ENCODE measurements around the gene PTCH1.

The PTCH1 gene

GRCh38 chr9:95511952-95512708 lies 4.6 kb downstream of the PTCH1 start:
- 0 to 1% methylated on average over 21 to 24 of the region's 30 CpGs for WGBS, 2 experiments (ENCODE audit: insufficient coverage in 2 of 2)
- Histone ChIP-seq H3K4me3 (ENCODE audit: extremely low read depth, insufficient read depth, low read length, poor library complexity, severe bottlenecking) (peak overlapping the region; percentile 81), H3K9me3 (ENCODE audit: control insufficient read depth, low read length) (no peaks in the 10 kb centered on the region), H3K27ac (ENCODE audit: low read depth, low read length, severe bottlenecking) (peak overlapping the region; percentile 98), H3K36me3 (ENCODE audit: control insufficient read depth, insufficient read depth, low read length) (no peaks in the 10 kb centered on the region), H3K4me1 (ENCODE audit: control insufficient read depth, insufficient read depth, low read length, poor library complexity, severe bottlenecking) (peaks cover 18% of the 10 kb centered on the region)

DNA sequence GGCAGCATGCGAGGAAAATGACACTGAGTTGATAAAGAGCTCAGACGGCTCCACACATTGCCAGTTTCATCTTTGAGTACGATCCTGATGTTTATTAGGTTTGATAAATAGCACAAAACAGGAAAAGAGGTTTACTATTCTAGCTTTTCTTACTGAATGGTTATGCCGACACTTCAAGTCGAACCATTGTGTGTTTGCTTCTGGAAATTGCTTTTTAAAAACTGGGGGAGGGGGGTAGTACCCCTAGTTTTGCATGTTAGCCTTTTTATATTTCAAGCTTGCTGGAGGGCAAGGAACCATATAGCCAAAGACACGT lies 5.2 kb downstream of the PTCH1 start:
- 0% methylated on average over 5 of the region's 6 CpGs for WGBS, 2 experiments (ENCODE audit: insufficient coverage in 2 of 2)
- peak overlapping the region; percentile 98 for H3K27ac ChIP-seq (ENCODE audit: low read depth, low read length, severe bottlenecking)
- H3K4me1 ChIP-seq (ENCODE audit: control insufficient read depth, insufficient read depth, low read length, poor library complexity, severe bottlenecking): peaks cover 18% of the 10 kb centered on the region
- no peaks in the 10 kb centered on the region for H3K9me3 ChIP-seq (ENCODE audit: control insufficient read depth, low read length)
- peak overlapping the region; percentile 81 for H3K4me3 ChIP-seq (ENCODE audit: extremely low read depth, insufficient read depth, low read length, poor library complexity, severe bottlenecking)
- H3K36me3 ChIP-seq (ENCODE audit: control insufficient read depth, insufficient read depth, low read length): no peaks in the 10 kb centered on the region

GRCh38 chr9:95510709-95511615 lies 5.8 kb downstream of the PTCH1 start:
- Histone ChIP-seq H3K4me1 (ENCODE audit: control insufficient read depth, insufficient read depth, low read length, poor library complexity, severe bottlenecking) (peaks cover 18% of the 10 kb centered on the region), H3K36me3 (ENCODE audit: control insufficient read depth, insufficient read depth, low read length) (no peaks in the 10 kb centered on the region), H3K27ac (ENCODE audit: low read depth, low read length, severe bottlenecking) (peak overlapping the region; percentile 98), H3K9me3 (ENCODE audit: control insufficient read depth, low read length) (no peaks in the 10 kb centered on the region), H3K4me3 (ENCODE audit: extremely low read depth, insufficient read depth, low read length, poor library complexity, severe bottlenecking) (peak overlapping the region; percentile 81)
- 0% methylated on average over 78 to 80 of the region's 102 CpGs for WGBS, 2 experiments (ENCODE audit: insufficient coverage in 2 of 2)

- peaks cover 18% of the 10 kb centered on the region for H3K4me1 ChIP-seq (ENCODE audit: control insufficient read depth, insufficient read depth, low read length, poor library complexity, severe bottlenecking)
Measured at GRCh38 chr9:95509851-95510708, 6.7 kb downstream of the PTCH1 start.

DNA sequence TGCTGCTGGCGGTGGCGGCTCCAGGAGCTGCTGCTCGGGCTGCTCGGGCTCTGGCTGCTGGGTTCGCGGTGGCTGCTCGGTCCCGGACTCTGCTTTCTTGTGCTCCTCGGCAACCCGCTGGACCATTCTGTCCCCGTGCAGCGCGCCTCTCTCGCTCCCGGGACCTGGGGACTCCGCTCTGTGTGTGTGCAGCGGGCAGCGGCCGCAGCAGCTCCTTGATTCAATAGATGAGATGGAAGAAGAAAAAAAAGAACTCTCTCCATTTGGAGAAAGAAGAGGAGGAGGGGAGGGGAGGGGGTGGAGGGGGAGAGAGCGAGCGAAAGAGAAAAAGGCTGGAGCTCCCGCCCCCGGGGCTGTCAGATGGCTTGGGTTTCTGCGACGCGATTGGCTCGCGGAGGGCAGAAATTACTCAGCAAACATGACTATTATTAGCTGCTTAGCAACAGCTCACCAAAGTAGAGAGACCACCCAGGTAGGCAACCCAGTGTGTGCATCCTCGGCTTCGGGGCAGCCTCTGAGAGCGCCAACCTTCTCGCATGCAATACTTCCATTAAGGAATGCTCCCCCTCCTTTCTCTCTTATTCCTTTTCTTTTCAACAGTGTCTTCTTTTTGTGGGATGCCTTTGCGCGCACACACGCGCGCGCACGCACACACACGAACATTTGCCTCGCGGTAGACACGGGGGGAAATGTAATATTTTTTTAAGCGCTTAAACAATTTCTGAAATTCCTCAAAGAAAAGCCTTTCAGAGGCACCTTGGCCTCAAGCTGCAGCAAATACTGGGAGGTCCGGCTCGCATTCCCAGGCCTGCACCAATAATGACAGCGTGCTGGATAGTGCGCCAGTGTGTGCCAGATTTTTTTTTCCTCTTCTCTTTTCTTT lies 7.6 kb downstream of the PTCH1 start:
- H3K36me3 ChIP-seq (ENCODE audit: control insufficient read depth, insufficient read depth, low read length): no peaks in the 10 kb centered on the region
- H3K4me3 ChIP-seq (ENCODE audit: extremely low read depth, insufficient read depth, low read length, poor library complexity, severe bottlenecking): peak overlapping the region; percentile 81

More at GRCh38 chr9:95509851-95510708, 6.7 kb downstream of the PTCH1 start:
- Histone ChIP-seq H3K4me3 (ENCODE audit: extremely low read depth, insufficient read depth, low read length, poor library complexity, severe bottlenecking) (peak overlapping the region; percentile 81), H3K9me3 (ENCODE audit: control insufficient read depth, low read length) (no peaks in the 10 kb centered on the region), H3K27ac (ENCODE audit: low read depth, low read length, severe bottlenecking) (peak overlapping the region; percentile 98), H3K36me3 (ENCODE audit: control insufficient read depth, insufficient read depth, low read length) (no peaks in the 10 kb centered on the region)
- WGBS, 2 experiments (ENCODE audit: insufficient coverage in 2 of 2): 0 to 1% methylated on average over 13 to 18 of the region's 38 CpGs

DNA sequence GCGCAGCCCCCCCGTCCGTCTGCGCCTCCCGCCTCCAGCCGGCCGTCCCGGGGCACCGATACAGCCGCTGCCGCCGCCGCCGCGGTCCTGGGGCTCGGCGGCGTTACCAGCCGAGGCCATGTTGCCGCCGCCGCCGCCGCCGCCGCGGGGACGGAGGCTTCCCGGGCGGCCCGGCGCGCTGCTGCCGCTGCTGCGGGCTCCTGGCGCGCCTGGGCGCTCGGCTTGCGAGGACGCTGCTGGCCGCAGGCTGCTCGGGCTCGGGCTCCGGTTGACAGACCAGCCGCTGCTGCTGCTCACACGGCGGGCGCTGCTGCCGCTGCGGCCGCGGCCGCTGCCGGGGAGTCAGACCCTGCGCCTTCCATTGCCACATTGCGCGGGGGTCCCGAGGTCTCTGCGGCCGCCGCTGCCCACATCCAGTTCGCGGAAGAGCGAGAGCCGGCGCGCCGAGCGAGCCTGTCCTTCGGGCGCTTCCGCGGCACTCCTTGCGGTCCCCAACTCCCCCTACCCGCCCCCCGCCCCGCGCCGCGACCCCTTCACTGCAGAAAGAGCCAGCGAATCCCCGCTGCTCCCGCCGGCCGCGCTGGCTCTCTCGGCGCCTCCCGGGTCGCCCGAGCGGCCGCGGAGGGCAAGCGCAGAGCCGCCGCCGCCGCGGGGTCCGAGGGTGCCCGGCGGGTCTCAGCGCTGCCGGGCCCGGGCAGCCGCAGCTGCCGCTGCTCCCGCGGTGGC lies 8.4 kb downstream of the PTCH1 start:
- Histone ChIP-seq H3K9me3 (ENCODE audit: control insufficient read depth, low read length) (no peaks in the 10 kb centered on the region), H3K27ac (ENCODE audit: low read depth, low read length, severe bottlenecking) (peak overlapping the region; percentile 98)
- 0 to 1% methylated on average over 81 to 97 of the region's 111 CpGs for WGBS, 2 experiments (ENCODE audit: insufficient coverage in 2 of 2)

More for the DNA sequence above, 7.6 kb downstream of the PTCH1 start:
- peak overlapping the region; percentile 98 for H3K27ac ChIP-seq (ENCODE audit: low read depth, low read length, severe bottlenecking)
- H3K4me1 ChIP-seq (ENCODE audit: control insufficient read depth, insufficient read depth, low read length, poor library complexity, severe bottlenecking): peaks cover 24% of the 10 kb centered on the region
- H3K9me3 ChIP-seq (ENCODE audit: control insufficient read depth, low read length): no peaks in the 10 kb centered on the region
- WGBS, 2 experiments (ENCODE audit: insufficient coverage in 2 of 2): 0% methylated on average over 27 to 32 of the region's 48 CpGs

DNA sequence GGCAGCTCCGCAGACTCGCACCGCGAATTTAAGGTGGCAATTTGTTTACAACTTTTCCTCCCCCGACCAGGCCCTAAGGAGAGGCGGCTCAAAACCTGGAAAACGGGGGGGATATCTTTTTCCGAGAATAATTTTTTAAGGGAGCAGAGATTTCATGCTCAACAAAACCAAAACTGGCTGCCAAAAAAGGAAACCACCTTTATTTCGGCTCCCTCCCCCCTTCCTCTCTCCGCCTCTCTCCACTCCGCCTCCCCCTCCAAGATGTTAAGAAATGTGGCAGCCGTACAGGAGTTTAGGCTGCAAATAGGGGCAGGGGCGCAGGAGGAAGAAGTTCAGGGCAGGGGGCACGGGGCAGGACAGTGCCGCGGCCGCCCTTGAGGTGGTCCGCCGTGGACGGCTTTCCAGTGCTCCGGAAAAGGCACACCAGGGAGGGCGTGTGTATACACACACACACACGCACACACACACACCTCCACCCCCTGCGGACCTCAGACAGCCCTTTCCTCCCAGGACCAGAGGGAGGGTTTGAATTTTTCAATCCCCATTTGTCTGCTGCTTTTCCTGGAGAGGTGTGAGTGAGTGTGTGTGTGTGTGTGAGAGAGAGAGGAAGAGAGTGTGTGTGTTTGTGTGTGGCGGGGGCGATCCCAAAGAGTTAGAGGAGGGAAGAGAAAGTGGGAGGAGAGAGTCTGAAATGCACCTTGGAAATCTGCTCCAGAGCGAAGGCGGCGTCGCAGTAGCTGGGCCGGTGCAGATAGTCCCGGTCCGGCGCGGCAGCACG lies 9.1 kb downstream of the PTCH1 start:
- Histone ChIP-seq H3K4me3 (ENCODE audit: extremely low read depth, insufficient read depth, low read length, poor library complexity, severe bottlenecking) (peak overlapping the region; percentile 81), H3K27ac (ENCODE audit: low read depth, low read length, severe bottlenecking) (peak overlapping the region; percentile 89), H3K4me1 (ENCODE audit: control insufficient read depth, insufficient read depth, low read length, poor library complexity, severe bottlenecking) (peaks cover 16% of the 10 kb centered on the region), H3K36me3 (ENCODE audit: control insufficient read depth, insufficient read depth, low read length) (peaks cover 8% of the 10 kb centered on the region), H3K9me3 (ENCODE audit: control insufficient read depth, low read length) (no peaks in the 10 kb centered on the region)
- WGBS, 2 experiments (ENCODE audit: insufficient coverage in 2 of 2): 0% methylated on average over 11 to 12 of the region's 36 CpGs

More for the DNA sequence above, 8.4 kb downstream of the PTCH1 start:
- Histone ChIP-seq H3K4me1 (ENCODE audit: control insufficient read depth, insufficient read depth, low read length, poor library complexity, severe bottlenecking) (peaks cover 19% of the 10 kb centered on the region), H3K4me3 (ENCODE audit: extremely low read depth, insufficient read depth, low read length, poor library complexity, severe bottlenecking) (peak overlapping the region; percentile 81), H3K36me3 (ENCODE audit: control insufficient read depth, insufficient read depth, low read length) (peaks cover under 1% of the 10 kb centered on the region)

DNA sequence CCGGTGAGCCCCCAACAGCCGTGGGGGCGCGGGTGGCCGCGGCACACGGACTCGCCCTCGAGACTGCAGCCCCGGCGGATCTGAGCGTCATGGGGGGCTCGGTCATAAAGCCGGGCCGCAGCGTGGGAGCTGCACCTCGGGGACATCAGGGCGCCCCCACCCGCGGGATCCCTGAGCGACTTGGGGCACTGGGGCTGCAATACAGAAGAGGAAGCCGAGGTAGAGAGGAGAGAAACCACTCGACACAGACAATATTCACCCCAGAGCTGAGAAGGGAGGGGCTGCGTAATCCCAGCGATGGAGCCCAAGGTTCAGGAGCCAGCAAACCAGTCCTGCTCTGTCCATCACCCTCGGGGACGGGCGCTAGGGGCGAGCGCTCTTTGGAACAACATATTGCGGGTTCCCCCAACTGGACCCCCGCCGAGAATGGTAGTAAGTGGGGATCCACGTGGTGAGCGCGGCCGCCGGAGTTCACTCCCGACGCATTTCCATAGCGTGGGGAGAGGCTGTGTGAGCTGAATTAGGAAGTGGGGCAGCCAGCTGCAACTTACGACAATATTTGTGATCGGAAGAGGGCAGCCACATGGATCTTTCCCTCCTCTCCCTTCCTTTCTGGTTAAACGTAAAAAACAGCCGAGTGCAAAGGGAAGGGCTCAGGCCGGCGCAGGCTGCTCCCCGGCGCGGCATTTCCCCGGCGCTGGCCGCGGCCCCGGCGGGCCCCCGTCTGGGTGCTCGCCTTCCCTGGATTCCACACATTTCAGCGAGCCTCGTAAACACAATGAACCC lies 9.9 kb downstream of the PTCH1 start:
- no peaks in the 10 kb centered on the region for H3K9me3 ChIP-seq (ENCODE audit: control insufficient read depth, low read length)
- H3K4me1 ChIP-seq (ENCODE audit: control insufficient read depth, insufficient read depth, low read length, poor library complexity, severe bottlenecking): peaks cover 14% of the 10 kb centered on the region
- peak overlapping the region; percentile 81 for H3K4me3 ChIP-seq (ENCODE audit: extremely low read depth, insufficient read depth, low read length, poor library complexity, severe bottlenecking)
- peaks cover 15% of the 10 kb centered on the region for H3K36me3 ChIP-seq (ENCODE audit: control insufficient read depth, insufficient read depth, low read length)
- H3K27ac ChIP-seq (ENCODE audit: low read depth, low read length, severe bottlenecking): peak overlapping the region; percentile 89
- WGBS, 2 experiments (ENCODE audit: insufficient coverage in 2 of 2): 1% methylated on average over 27 to 50 of the region's 60 CpGs
